ENCODE measurements around the gene GSK3A. TPM values are rescaled to one million over a fixed set of nuclear protein-coding genes. Genes with fewer than 3 reads are reported as not detected.

The GSK3A gene
- 118 to 151 TPM (median 144 TPM) in 5 replicates for total RNA-seq (2022; extraction: Qiagen RNA extraction)

GRCh38 chr19:42242512-42243409 is at the start of gene GSK3A:
GSK3A (minus strand) TSS chr19:42242602; CDS start chr19:42242465, 137 bp downstream.

GRCh38 chr19:42268704-42269477 is 26.5 kb upstream of the GSK3A start, which contains the start of gene CIC:
CIC (plus strand) TSS chr19:42269252; CDS start chr19:42271784, 2,532 bp downstream.

GRCh38 chr19:42254850-42255765 is 12.7 kb upstream of the GSK3A start, which contains the start of gene ERF:
ERF (minus strand) TSS chr19:42255128; CDS start chr19:42254999, 129 bp downstream.

GRCh38 chr19:42219812-42220750 is 22.3 kb downstream of the GSK3A start, which contains the start of gene ZNF526:
ZNF526 (plus strand) TSS chr19:42220312; CDS start chr19:42224404, 4,092 bp downstream.

GRCh38 chr19:42217520-42218437 is 24.6 kb downstream of the GSK3A start, which contains the start of gene DEDD2:
DEDD2 (minus strand) TSS chr19:42217677; CDS start chr19:42217007, 670 bp downstream.

Other genes starting within 250 kb of the GSK3A start
- gene ATP1A3, start 248.4 kb downstream of the GSK3A start, total RNA-seq (2022; extraction: Qiagen RNA extraction), result 4.0 to 4.6 TPM (median 4.2 TPM) in 5 replicates
- 0.38 to 0.52 TPM (median 0.48 TPM) in 5 replicates for gene GRIK5, start 172.4 kb downstream of the GSK3A start, total RNA-seq (2022; extraction: Qiagen RNA extraction)
- gene ZNF574, start 166.4 kb downstream of the GSK3A start, total RNA-seq (2022; extraction: Qiagen RNA extraction), result 32.0 to 38.0 TPM (median 35.5 TPM) in 5 replicates
- 0.33 to 0.80 TPM (median 0.70 TPM) in 5 replicates for gene POU2F2, start 110.2 kb downstream of the GSK3A start, total RNA-seq (2022; extraction: Qiagen RNA extraction)
- gene DEDD2, start 24.9 kb downstream of the GSK3A start, total RNA-seq (2022; extraction: Qiagen RNA extraction), result 59.0 to 69.4 TPM (median 63.5 TPM) in 5 replicates
- gene ZNF526, start 22.3 kb downstream of the GSK3A start, total RNA-seq (2022; extraction: Qiagen RNA extraction), result 18.7 to 20.1 TPM (median 20.0 TPM) in 5 replicates
- 105 to 120 TPM (median 116 TPM) in 5 replicates for gene ERF, start 12.5 kb upstream of the GSK3A start, total RNA-seq (2022; extraction: Qiagen RNA extraction)
- 43.1 to 51.1 TPM (median 46.7 TPM) in 5 replicates for gene CIC, start 26.6 kb upstream of the GSK3A start, total RNA-seq (2022; extraction: Qiagen RNA extraction)
- 3.3 to 4.2 TPM (median 3.7 TPM) in 5 replicates for gene PRR19, start 59.5 kb upstream of the GSK3A start, total RNA-seq (2022; extraction: Qiagen RNA extraction)
- 111 to 151 TPM (median 145 TPM) in 5 replicates for gene PAFAH1B3, start 60.0 kb upstream of the GSK3A start, total RNA-seq (2022; extraction: Qiagen RNA extraction)
- gene TMEM145, start 70.7 kb upstream of the GSK3A start, total RNA-seq (2022; extraction: Qiagen RNA extraction), result 3.2 to 4.0 TPM (median 3.9 TPM) in 5 replicates
- 20.2 to 29.1 TPM (median 23.4 TPM) in 5 replicates for gene MEGF8, start 83.0 kb upstream of the GSK3A start, total RNA-seq (2022; extraction: Qiagen RNA extraction)
- gene CNFN, start 147.7 kb upstream of the GSK3A start, total RNA-seq (2022; extraction: Qiagen RNA extraction), result 29.2 to 53.3 TPM (median 43.8 TPM) in 5 replicates
- 1.3 to 2.8 TPM (median 1.7 TPM) in 5 replicates for gene LIPE, start 184.8 kb upstream of the GSK3A start, total RNA-seq (2022; extraction: Qiagen RNA extraction)
- gene CXCL17, start 200.3 kb upstream of the GSK3A start, total RNA-seq (2022; extraction: Qiagen RNA extraction), result 0.09 TPM in 1 of 5 replicates, not detected in the others

Data from A549 treated with Hydrocortisone at 1 μM for 4 hours (cell line).